Ishikawa (cell line): ENCODE results near the gene LGR4.

ENCODE experiments used
- CEBPB ChIP-seq: IDR thresholded peaks from 2 replicates; pipeline ENCODE4 v1.6.1; 2012
- CREB1 ChIP-seq: IDR thresholded peaks from 2 replicates; pipeline ENCODE4 v1.6.1; 2012; ENCODE audit warnings: low read depth
- EGR1 ChIP-seq: IDR thresholded peaks from 2 replicates; pipeline ENCODE4 v1.6.1; 2012
- EP300 ChIP-seq: IDR thresholded peaks from 2 replicates; pipeline ENCODE4 v1.6.1; 2012; ENCODE audit warnings: borderline replicate concordance
- FOXM1 ChIP-seq: IDR thresholded peaks from 2 replicates; pipeline ENCODE4 v1.6.1; 2012; ENCODE audit warnings: low read depth, borderline replicate concordance
- MAX ChIP-seq: IDR thresholded peaks from 2 replicates; pipeline ENCODE4 v1.6.1; 2012
- NFIC ChIP-seq: IDR thresholded peaks from 2 replicates; pipeline ENCODE4 v1.6.1; 2012
- RAD21 ChIP-seq: IDR thresholded peaks from 2 replicates; pipeline ENCODE4 v1.6.1; 2012; ENCODE audit warnings: low read depth
- REST ChIP-seq: IDR thresholded peaks from 2 replicates; pipeline ENCODE4 v1.6.1; 2012; ENCODE audit warnings: low read depth, mild to moderate bottlenecking
- TAF1 ChIP-seq: IDR thresholded peaks from 2 replicates; pipeline ENCODE4 v1.6.1; 2012; ENCODE audit warnings: low read depth, mild to moderate bottlenecking
- TCF12 ChIP-seq: IDR thresholded peaks from 2 replicates; pipeline ENCODE4 v1.6.1; 2012; ENCODE audit warnings: low read depth
- TEAD4 ChIP-seq: IDR thresholded peaks from 2 replicates; pipeline ENCODE4 v1.6.1; 2012
- YY1 ChIP-seq: IDR thresholded peaks from 2 replicates; pipeline ENCODE4 v1.6.1; 2012; ENCODE audit warnings: low read depth
- ZBTB7A ChIP-seq: IDR thresholded peaks from 2 replicates; pipeline ENCODE4 v1.6.1; 2012; ENCODE audit warnings: low read depth
- TF ChIP-seq, protein P1 (sequence below): IDR thresholded peaks from 2 replicates; pipeline ENCODE4 v1.6.1; 2012

LGR4 gene

GRCh38 chr11:27437829-27438594 is 34.6 kb downstream of the LGR4 start:
- no peak for TF ChIP-seq EP300
- no peak for TF ChIP-seq TAF1
- no peak for TF ChIP-seq TCF12
- no peak for TF ChIP-seq ZBTB7A
- TF ChIP-seq EGR1, result no peak
- no peak for TF ChIP-seq REST
- TF ChIP-seq MAX, result no peak
- no peak for TF ChIP-seq CEBPB
- TF ChIP-seq FOXM1, result no peak
- TF ChIP-seq RAD21, result no peak
- TF ChIP-seq CREB1, result no peak
- TF ChIP-seq YY1, result no peak
- TF ChIP-seq NFIC, result no peak
- no peak for TF ChIP-seq TEAD4
- TF ChIP-seq, protein P1, sequence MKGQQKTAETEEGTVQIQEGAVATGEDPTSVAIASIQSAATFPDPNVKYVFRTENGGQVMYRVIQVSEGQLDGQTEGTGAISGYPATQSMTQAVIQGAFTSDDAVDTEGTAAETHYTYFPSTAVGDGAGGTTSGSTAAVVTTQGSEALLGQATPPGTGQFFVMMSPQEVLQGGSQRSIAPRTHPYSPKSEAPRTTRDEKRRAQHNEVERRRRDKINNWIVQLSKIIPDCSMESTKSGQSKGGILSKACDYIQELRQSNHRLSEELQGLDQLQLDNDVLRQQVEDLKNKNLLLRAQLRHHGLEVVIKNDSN, result no peak

- TF ChIP-seq CEBPB (no peak), EP300 (no peak), EGR1 (no peak), NFIC (no peak), FOXM1 (no peak)
- TF ChIP-seq, protein P1, result no peak
Measured at GRCh38 chr11:27436916-27437315, 35.7 kb downstream of the LGR4 start.

- TF ChIP-seq CEBPB (no peak), ZBTB7A (no peak), YY1 (no peak)
Measured at GRCh38 chr11:27433742-27434141, 38.8 kb downstream of the LGR4 start.

DNA sequence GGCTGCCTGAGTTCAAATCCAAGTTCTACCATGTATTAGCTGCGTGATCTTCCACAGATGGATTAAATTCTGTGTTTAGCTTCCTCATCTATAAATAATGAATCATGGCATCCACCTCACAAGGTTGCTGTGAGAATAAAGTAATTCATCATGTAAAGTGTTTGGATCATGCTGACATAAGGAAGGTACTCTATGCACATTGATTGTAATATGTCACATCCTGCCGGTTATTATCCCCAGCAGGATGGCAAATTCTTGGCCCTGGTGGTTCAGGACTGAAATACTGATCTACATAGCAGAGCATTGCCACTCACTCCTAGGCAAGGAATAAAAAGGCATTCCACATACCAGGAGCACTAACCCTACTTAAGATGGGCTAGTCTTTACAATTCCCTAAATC is 40.8 kb downstream of the LGR4 start:
- TF ChIP-seq NFIC (no peak), CEBPB (no peak), RAD21 (no peak), FOXM1 (no peak), TAF1 (no peak), EGR1 (no peak), YY1 (no peak), MAX (no peak), ZBTB7A (no peak), TEAD4 (no peak), EP300 (no peak), REST (no peak), CREB1 (no peak), TCF12 (no peak)
- TF ChIP-seq, protein P1, result no peak

GRCh38 chr11:27429761-27430393 is 42.7 kb downstream of the LGR4 start:
- TF ChIP-seq TEAD4 (no peak), ZBTB7A (no peak), CEBPB (no peak), YY1 (no peak), MAX (no peak), REST (no peak), CREB1 (no peak), NFIC (no peak), RAD21 (no peak)
- TF ChIP-seq, protein P1, result no peak
